CD4-positive, alpha-beta memory T cell (primary cell): ENCODE results near the gene ABCC6. TPM values are rescaled to one million over a fixed set of nuclear protein-coding genes. Genes with fewer than 3 reads are reported as not detected.
"Not testable (repeated sequence)": the region's sequence is repeated elsewhere in the genome, so short reads cannot be mapped to it uniquely, and the experiment has no call there.

Experiments used
- CTCF ChIA-PET: fragments of 350-600 bp; sonication (Branson Sonifier 250); formaldehyde crosslinking; loops from one replicate; lab custom pipeline; 2021; ENCODE audit warnings: inconsistent platforms; ENCODE audit not compliant: partially characterized antibody; lab: Charles Lee
- POLR2A ChIA-PET: fragments of 350-600 bp; sonication (Branson Sonifier 250); formaldehyde crosslinking; loops from one replicate; lab custom pipeline; 2021; ENCODE audit not compliant: partially characterized antibody; lab: Charles Lee
- DNase-seq, 5 donors: peaks; one replicate each; pipeline versions ENCODE4 v3.0.0 to v3.0.0-alpha.2; 2020 to 2022; ENCODE audit warnings: mixed read lengths in 1 of 5
- H3K27ac ChIP-seq: one replicate; pipeline ENCODE4 v1.7.0; 2013; ENCODE audit warnings: low read depth, low read length
- H3K27me3 ChIP-seq: 2 replicates; pipeline ENCODE4 v1.7.0; 2013; ENCODE audit warnings: mild to moderate bottlenecking, low read length, moderate library complexity; ENCODE audit not compliant: insufficient read depth
- H3K36me3 ChIP-seq: 2 replicates; pipeline ENCODE4 v1.7.0; 2013; ENCODE audit warnings: mild to moderate bottlenecking, low read length, moderate library complexity; ENCODE audit not compliant: insufficient read depth
- H3K4me1 ChIP-seq: 2 replicates; pipeline ENCODE4 v1.7.0; 2013; ENCODE audit warnings: mild to moderate bottlenecking, low read length, moderate library complexity; ENCODE audit not compliant: insufficient read depth
- H3K4me3 ChIP-seq, 2 donors: one replicate each; pipeline ENCODE4 v1.7.0; 2013; ENCODE audit warnings: low read length in 2 of 2, mild to moderate bottlenecking in 1 of 2
- H3K9me3 ChIP-seq, 2 donors: one replicate each; pipeline ENCODE4 v1.7.0; 2013; ENCODE audit warnings: low read length in 2 of 2, control low read depth in 1 of 2; ENCODE audit not compliant: control insufficient read depth in 1 of 2
- H3K27ac Mint-ChIP-seq, 7 donors: one replicate each; pipeline ENCODE4 v1.8.0; 2020 to 2021; ENCODE audit warnings: mixed read lengths in 7 of 7, mild to moderate bottlenecking in 6 of 7, inconsistent platforms in 3 of 7, moderate library complexity in 3 of 7
- H3K27me3 Mint-ChIP-seq, 2 donors: one replicate each; pipeline ENCODE4 v1.8.0; 2020 to 2021; ENCODE audit warnings: mixed read lengths in 2 of 2
- H3K36me3 Mint-ChIP-seq, 2 donors: one replicate each; pipeline ENCODE4 v1.8.0; 2020 to 2021; ENCODE audit warnings: mixed read lengths in 2 of 2, inconsistent platforms in 1 of 2, mild to moderate bottlenecking in 1 of 2
- H3K4me1 Mint-ChIP-seq, 4 donors: one replicate each; pipeline ENCODE4 v1.8.0; 2020 to 2021; ENCODE audit warnings: mixed read lengths in 4 of 4, mild to moderate bottlenecking in 1 of 4
- H3K4me3 Mint-ChIP-seq, 8 donors: one replicate each; pipeline ENCODE4 v1.8.0; 2020 to 2021; ENCODE audit warnings: mixed read lengths in 8 of 8, mild to moderate bottlenecking in 7 of 8, moderate library complexity in 6 of 8, inconsistent platforms in 3 of 8
- H3K9me3 Mint-ChIP-seq, 8 donors: one replicate each; pipeline ENCODE4 v1.8.0; 2020 to 2021; ENCODE audit warnings: mixed read lengths in 8 of 8, mild to moderate bottlenecking in 5 of 8, inconsistent platforms in 3 of 8, moderate library complexity in 1 of 8
- intact Hi-C: fragments of 100-400 bp; cut with micrococcal nuclease; formaldehyde crosslinking; loops from one replicate; pipeline ENCODE4 v1.15.1; 2023
- polyA plus RNA-seq, 2 donors: library from polyadenylated mRNA; unstranded; fragments of 300-500 nt; fragmentation: Illumina TruSeq; gene quantifications; one replicate each; pipeline ENCODE4 v1.2.3, GENCODE V29; 2021
- total RNA-seq, 2 experiments: library from RNA; stranded (reverse); gene quantifications; one replicate each; pipeline ENCODE4 v1.2.3, GENCODE V29; 2021

Gene ABCC6
- total RNA-seq (not detected), polyA plus RNA-seq (under 1 TPM in 1 of 2 donors, not detected in 1; 0.15 TPM)

- POLR2A ChIA-PET, H3K4me3 Mint-ChIP-seq, H3K27ac Mint-ChIP-seq, intact Hi-C loops, CTCF ChIA-PET, H3K9me3 ChIP-seq, H3K4me1 ChIP-seq, H3K4me3 ChIP-seq, H3K36me3 ChIP-seq, H3K27ac ChIP-seq, H3K27me3 ChIP-seq, H3K4me1 Mint-ChIP-seq, H3K27me3 Mint-ChIP-seq, H3K36me3 Mint-ChIP-seq, H3K9me3 Mint-ChIP-seq: not testable (repeated sequence)
- DNase-seq = peak in 2 of 5 donors; percentile 0 to 1
Measured at GRCh38 chr16:16222850-16223661, at the start of gene ABCC6. Gene ABCC6, minus strand, starts transcription at chr16:16223494. Its CDS starts 60 bp downstream, at chr16:16223434.

- CTCF ChIA-PET, H3K36me3 Mint-ChIP-seq: not testable (repeated sequence)
Measured at GRCh38 chr16:16272573-16273221, 49.4 kb upstream of the ABCC6 start.

GRCh38 chr16:16271658-16272057 is 48.4 kb upstream of the ABCC6 start:
- intact Hi-C loops, H3K27ac Mint-ChIP-seq, H3K36me3 ChIP-seq, H3K4me3 Mint-ChIP-seq, CTCF ChIA-PET, H3K4me3 ChIP-seq, H3K27ac ChIP-seq, H3K9me3 Mint-ChIP-seq, H3K27me3 ChIP-seq, H3K4me1 ChIP-seq, DNase-seq, H3K36me3 Mint-ChIP-seq, POLR2A ChIA-PET, H3K4me1 Mint-ChIP-seq, H3K9me3 ChIP-seq, H3K27me3 Mint-ChIP-seq: not testable (repeated sequence)

More at GRCh38 chr16:16272573-16273221, 49.4 kb upstream of the ABCC6 start:
- H3K27ac ChIP-seq, H3K4me3 ChIP-seq, H3K36me3 ChIP-seq, H3K27ac Mint-ChIP-seq, H3K9me3 ChIP-seq, H3K27me3 ChIP-seq, H3K9me3 Mint-ChIP-seq, POLR2A ChIA-PET, DNase-seq, H3K4me1 Mint-ChIP-seq, H3K4me3 Mint-ChIP-seq, intact Hi-C loops, H3K27me3 Mint-ChIP-seq, H3K4me1 ChIP-seq: not testable (repeated sequence)

- H3K36me3 ChIP-seq, H3K4me3 Mint-ChIP-seq, H3K27me3 ChIP-seq, H3K4me1 Mint-ChIP-seq, H3K36me3 Mint-ChIP-seq, H3K4me1 ChIP-seq, H3K27ac Mint-ChIP-seq, CTCF ChIA-PET, DNase-seq, intact Hi-C loops, H3K4me3 ChIP-seq, H3K9me3 ChIP-seq, H3K9me3 Mint-ChIP-seq, H3K27ac ChIP-seq, H3K27me3 Mint-ChIP-seq, POLR2A ChIA-PET: not testable (repeated sequence)
Measured at GRCh38 chr16:16268185-16268808, 45.0 kb upstream of the ABCC6 start.

- H3K4me1 ChIP-seq, H3K4me3 Mint-ChIP-seq, H3K27me3 ChIP-seq, H3K9me3 ChIP-seq, H3K4me1 Mint-ChIP-seq, H3K27me3 Mint-ChIP-seq, H3K4me3 ChIP-seq, H3K36me3 ChIP-seq, H3K27ac Mint-ChIP-seq, H3K9me3 Mint-ChIP-seq, H3K27ac ChIP-seq, DNase-seq, intact Hi-C loops, POLR2A ChIA-PET, CTCF ChIA-PET: not testable (repeated sequence)
- peaks cover 9 to 12% of the 10 kb centered on the region in 2 donors for H3K36me3 Mint-ChIP-seq
Measured at GRCh38 chr16:16267708-16268107, 44.4 kb upstream of the ABCC6 start.

- POLR2A ChIA-PET, H3K27me3 Mint-ChIP-seq, H3K4me3 Mint-ChIP-seq, intact Hi-C loops, H3K4me3 ChIP-seq, H3K9me3 Mint-ChIP-seq, H3K27ac ChIP-seq, H3K4me1 ChIP-seq, H3K27me3 ChIP-seq, CTCF ChIA-PET, H3K4me1 Mint-ChIP-seq, H3K36me3 ChIP-seq, DNase-seq, H3K27ac Mint-ChIP-seq, H3K9me3 ChIP-seq: not testable (repeated sequence)
- peaks cover 9 to 12% of the 10 kb centered on the region in 2 donors for H3K36me3 Mint-ChIP-seq
Measured at GRCh38 chr16:16265044-16265443, 41.8 kb upstream of the ABCC6 start.

- CTCF ChIA-PET, H3K9me3 Mint-ChIP-seq, H3K27me3 ChIP-seq, H3K4me1 ChIP-seq, H3K4me3 ChIP-seq, H3K27ac Mint-ChIP-seq, DNase-seq, H3K4me3 Mint-ChIP-seq, H3K9me3 ChIP-seq, intact Hi-C loops, H3K4me1 Mint-ChIP-seq, H3K27me3 Mint-ChIP-seq, H3K27ac ChIP-seq, H3K36me3 ChIP-seq, POLR2A ChIA-PET: not testable (repeated sequence)
- H3K36me3 Mint-ChIP-seq = peaks cover 11 to 13% of the 10 kb centered on the region in 2 donors
Measured at GRCh38 chr16:16263947-16264346, 40.7 kb upstream of the ABCC6 start.
